HCT116 (cell line): ENCODE data around the gene STIMATE. TPM values are rescaled to one million over a fixed set of nuclear protein-coding genes. Genes with fewer than 3 reads are reported as not detected.

Experiments used
- ATAC-seq: fragments of 200-7000 bp; cut with Tn5 transposase; 2 replicates; pipeline ENCODE4 v1.9.1; 2020; ENCODE audit warnings: mild to moderate bottlenecking, moderate library complexity
- BruUV-seq: library from RNA; stranded (reverse); fragments of 400-500 nt; replicated peaks from 2 replicates; lab custom pipeline; 2021; lab: Mats Ljungman, UMichigan
- CTCF ChIA-PET: fragments of 300-600 bp; sonication (Branson Sonifier 250); formaldehyde crosslinking; loops from one replicate; lab custom pipeline; 2021; ENCODE audit warnings: antibody characterized with exemption; lab: Charles Lee
- POLR2A ChIA-PET: fragments of 300-600, 350-600 bp; sonication (Branson Sonifier 250); formaldehyde crosslinking; loops from one replicate; lab custom pipeline; 2021; ENCODE audit warnings: antibody characterized with exemption; lab: Charles Lee
- RAD21 ChIA-PET, 2 experiments: fragments of 300-600 bp; sonication (Branson Sonifier 250); formaldehyde crosslinking; loops; one replicate each; lab custom pipeline; 2023; ENCODE audit warnings: low total read pairs in 2 of 2; ENCODE audit not compliant: uncharacterized antibody in 2 of 2, unreplicated experiment in 2 of 2, low non-redundant PET in 1 of 2; lab: Charles Lee
- DNase-seq: peaks from one replicate; pipeline ENCODE4 v3.0.0-alpha.2; 2010; ENCODE audit warnings: low read depth, low spot score
- H2AFZ ChIP-seq: fragments of 200-600 bp; shearing (Covaris generic), sonication (generic); 2 replicates; pipeline ENCODE4 v1.6.1; 2017; ENCODE audit warnings: low read depth, mixed run types, mixed read lengths, antibody characterized with exemption, low read length; ENCODE audit not compliant: poor library complexity, severe bottlenecking
- H3K27ac ChIP-seq: 2 replicates; pipeline ENCODE4 v1.5.1; 2012; ENCODE audit warnings: low read depth, low read length
- H3K27me3 ChIP-seq: fragments of 200-600 bp; sonication (generic); 2 replicates; pipeline ENCODE4 v1.6.1; 2016; ENCODE audit warnings: mixed run types, low read length, mixed read lengths; ENCODE audit not compliant: insufficient read depth
- H3K36me3 ChIP-seq, 2 experiments: fragments of 200-500 bp in 1 of 2; fragments of 200-600 bp in 1 of 2; sonication (Bioruptor generic) in 1 of 2; sonication (generic) in 1 of 2; 2 replicates each; pipeline versions ENCODE4 v1.5.1 to v1.6.1; 2014 to 2016; ENCODE audit warnings: low read length in 2 of 2, inconsistent platforms in 1 of 2, mixed read lengths in 1 of 2, mixed run types in 1 of 2; ENCODE audit not compliant: insufficient read depth in 2 of 2, control insufficient read depth in 1 of 2
- H3K4me1 ChIP-seq, 2 experiments: fragments of 200-600 bp in 1 of 2; sonication (generic) in 1 of 2; 2 replicates each; pipeline versions ENCODE4 v1.5.1 to v1.6.1; 2012 to 2017; ENCODE audit warnings: low read length in 2 of 2, inconsistent platforms in 1 of 2, mild to moderate bottlenecking in 1 of 2, mixed read lengths in 1 of 2, mixed run types in 1 of 2, moderate library complexity in 1 of 2; ENCODE audit not compliant: insufficient read depth in 2 of 2, control insufficient read depth in 1 of 2
- H3K4me2 ChIP-seq: fragments of 200-600 bp; sonication (generic); 2 replicates; pipeline ENCODE4 v1.6.1; 2017; ENCODE audit warnings: mixed run types, low read length, mixed read lengths
- H3K4me3 ChIP-seq, 2 experiments: fragments of 200-600 bp in 1 of 2; sonication (generic) in 1 of 2; replicated peaks in 1 of 2; 2 replicates each; pipeline ENCODE4 v1.5.1; 2011 to 2016; ENCODE audit warnings: low read length in 2 of 2, control low read depth in 1 of 2, low read depth in 1 of 2, mild to moderate bottlenecking in 1 of 2, mixed read lengths in 1 of 2, mixed run types in 1 of 2
- H3K79me2 ChIP-seq: fragments of 200-600 bp; sonication (generic); 2 replicates; pipeline ENCODE4 v1.6.1; 2017; ENCODE audit warnings: mild to moderate bottlenecking, mixed run types, low read length, moderate library complexity, mixed read lengths; ENCODE audit not compliant: insufficient read depth
- H3K9ac ChIP-seq: fragments of 200-600 bp; sonication (generic); 2 replicates; pipeline ENCODE4 v1.6.1; 2016; ENCODE audit warnings: low read length, mixed read lengths
- H3K9me2 ChIP-seq: fragments of 200-600 bp; sonication (generic), shearing (Covaris generic); 2 replicates; pipeline ENCODE4 v1.6.1; 2017; ENCODE audit warnings: mixed run types, mild to moderate bottlenecking, moderate library complexity; ENCODE audit not compliant: insufficient read depth
- H3K9me3 ChIP-seq, 2 experiments: fragments of 200-500 bp in 1 of 2; fragments of 200-600 bp in 1 of 2; sonication (Bioruptor generic) in 1 of 2; sonication (generic) in 1 of 2; 2 replicates each; pipeline ENCODE4 v1.6.1; 2014 to 2017; ENCODE audit warnings: low read length in 2 of 2, mixed read lengths in 2 of 2, inconsistent platforms in 1 of 2, low read depth in 1 of 2, mild to moderate bottlenecking in 1 of 2, mixed run types in 1 of 2, moderate library complexity in 1 of 2; ENCODE audit not compliant: control insufficient read depth in 1 of 2, insufficient read depth in 1 of 2
- H4K20me1 ChIP-seq: fragments of 200-600 bp; sonication (generic), shearing (Covaris generic); 2 replicates; pipeline ENCODE4 v1.6.1; 2017; ENCODE audit warnings: mixed run types, mild to moderate bottlenecking, moderate library complexity; ENCODE audit not compliant: insufficient read depth
- CTCF ChIP-seq, 3 experiments: fragments of 200-600 bp in 1 of 3; sonication (generic) in 1 of 3; IDR thresholded peaks in 2 of 3; conservative IDR thresholded peaks in 1 of 3; 2 replicates each; pipeline ENCODE4 v1.5.1; 2012 to 2017; ENCODE audit warnings: low read depth in 2 of 3, low read length in 2 of 3, antibody characterized with exemption in 1 of 3, borderline replicate concordance in 1 of 3, control low read depth in 1 of 3, mild to moderate bottlenecking in 1 of 3, mixed read lengths in 1 of 3, mixed run types in 1 of 3, moderate library complexity in 1 of 3; ENCODE audit not compliant: insufficient read depth in 1 of 3
- ELF1 ChIP-seq: IDR thresholded peaks from 2 replicates; pipeline ENCODE4 v1.6.1; 2012; ENCODE audit warnings: low read depth, borderline replicate concordance
- MAX ChIP-seq: IDR thresholded peaks from 2 replicates; pipeline ENCODE4 v1.6.1; 2012
- POLR2AphosphoS5 ChIP-seq: IDR thresholded peaks from 2 replicates; pipeline ENCODE4 v1.6.1; 2011; ENCODE audit warnings: mild to moderate bottlenecking, low read depth, low read length, moderate library complexity
- RAD21 ChIP-seq: IDR thresholded peaks from 2 replicates; pipeline ENCODE4 v1.6.1; 2012; ENCODE audit warnings: low read depth, mild to moderate bottlenecking
- SRF ChIP-seq: IDR thresholded peaks from 2 replicates; pipeline ENCODE4 v1.6.1; 2012; ENCODE audit warnings: low read depth
- TCF7L2 ChIP-seq: IDR thresholded peaks from 2 replicates; pipeline ENCODE4 v1.7.0; 2011; ENCODE audit warnings: borderline replicate concordance, inconsistent platforms; ENCODE audit not compliant: insufficient read depth, insufficient read length; ENCODE audit errors: extremely low read depth
- ZBTB33 ChIP-seq: IDR thresholded peaks from 2 replicates; pipeline ENCODE4 v1.6.1; 2011; ENCODE audit warnings: mild to moderate bottlenecking, low read length, moderate library complexity; ENCODE audit not compliant: insufficient replicate concordance; ENCODE audit errors: extremely low read depth
- ZFX ChIP-seq: fragments of 450-650 bp; IDR thresholded peaks from 2 replicates; pipeline ENCODE4 v1.6.1; 2017
- ZNF274 ChIP-seq: fragments of 200-500 bp; sonication (Bioruptor generic); IDR thresholded peaks from 2 replicates; pipeline ENCODE4 v1.6.1; 2014; ENCODE audit warnings: mild to moderate bottlenecking, low read depth, low read length, inconsistent platforms
- intact Hi-C: fragments of 100-400 bp; cut with micrococcal nuclease; formaldehyde crosslinking; loops from 2 replicates; pipeline ENCODE4 v1.10.0; 2022
- total RNA-seq: library from RNA; stranded (reverse); gene quantifications from one replicate; pipeline ENCODE4 v1.2.1, GENCODE V29; 2021; ENCODE audit not compliant: unreplicated experiment

STIMATE gene
- total RNA-seq, 1 experiment from 2014 or later = 20.2 TPM

GRCh38 chr3:52813810-52814209, 83.5 kb downstream of the STIMATE start:
- ChIA-PET CTCF (no interaction called here), POLR2A (no interaction called here), RAD21 (no interaction called here)
- H3K9me2 ChIP-seq = no peaks in the 10 kb centered on the region
- intact Hi-C loops = no loop called here
- TF ChIP-seq ZBTB33 = no peak
- TF ChIP-seq ZFX = no peak
- TF ChIP-seq RAD21 = no peak
- TF ChIP-seq MAX = no peak
- no peak for TF ChIP-seq CTCF (IDR thresholded peaks at IDR 0.05 in 2 of 3, conservative IDR thresholded peaks at IDR 0.05 in 1 of 3; ENCODE audit: borderline replicate concordance in 1 of 3, insufficient read depth in 1 of 3, low read depth in 2 of 3, low read length in 2 of 3)
- no peak for TF ChIP-seq TCF7L2
- no peak for TF ChIP-seq ZNF274
- TF ChIP-seq POLR2AphosphoS5 = no peak
- TF ChIP-seq SRF = no peak
- TF ChIP-seq ELF1 = no peak
- H2AFZ ChIP-seq = no peak overlapping the region
- H3K4me2 ChIP-seq = no peak overlapping the region
- H3K9me3 ChIP-seq = no peaks in the 10 kb centered on the region
- H3K4me1 ChIP-seq = no peaks in the 10 kb centered on the region
- H3K4me3 ChIP-seq = no peak overlapping the region
- no TSS peak for BruUV-seq
- H3K36me3 ChIP-seq = no peaks in the 10 kb centered on the region
- no peaks in the 10 kb centered on the region for H4K20me1 ChIP-seq
- no peak overlapping the region for H3K9ac ChIP-seq
- DNase-seq = no peak
- no peak for ATAC-seq
- no peaks in the 10 kb centered on the region for H3K79me2 ChIP-seq
- no peaks in the 10 kb centered on the region for H3K27me3 ChIP-seq
- no peak overlapping the region for H3K27ac ChIP-seq
